ENCODE measurements around the gene VNN1.

- TF ChIP-seq POLR2A (IDR thresholded peaks at IDR 0.05) (no peak), CTCF (IDR thresholded peaks at IDR 0.05) (no peak)
Observed at GRCh38 chr6:132733283-132733682, 19.4 kb upstream of the VNN1 start.
